ENCODE results near the gene SEMA5A.

Gene SEMA5A

GRCh38 chr5:9244417-9244816, 301.5 kb downstream of the SEMA5A start:
- DNase-seq = no peak
- TF ChIP-seq POLR2A (IDR thresholded peaks at IDR 0.05; ENCODE audit: low read length) = no peak
- TF ChIP-seq GATA1 (IDR thresholded peaks at IDR 0.05; ENCODE audit: low read depth, low read length) = no peak

- TF ChIP-seq GATA1 (IDR thresholded peaks at IDR 0.05; ENCODE audit: low read depth, low read length) (no peak), POLR2A (IDR thresholded peaks at IDR 0.05; ENCODE audit: low read length) (no peak)
These were observed 304.2 kb downstream of the SEMA5A start for GRCh38 chr5:9241479-9242305.

GRCh38 chr5:9240431-9240830, 305.4 kb downstream of the SEMA5A start:
- TF ChIP-seq GATA1 (IDR thresholded peaks at IDR 0.05; ENCODE audit: low read depth, low read length) (no peak), POLR2A (IDR thresholded peaks at IDR 0.05; ENCODE audit: low read length) (no peak)
- DNase-seq = no peak

More at GRCh38 chr5:9241479-9242305, 304.2 kb downstream of the SEMA5A start:
- no peak for DNase-seq

- no peak for TF ChIP-seq POLR2A (IDR thresholded peaks at IDR 0.05; ENCODE audit: low read length)
- TF ChIP-seq GATA1 (IDR thresholded peaks at IDR 0.05; ENCODE audit: low read depth, low read length) = no peak
These were observed 306.2 kb downstream of the SEMA5A start for GRCh38 chr5:9239626-9240025.

GRCh38 chr5:9239071-9239470, 306.8 kb downstream of the SEMA5A start:
- TF ChIP-seq GATA1 (IDR thresholded peaks at IDR 0.05; ENCODE audit: low read depth, low read length) (no peak), POLR2A (IDR thresholded peaks at IDR 0.05; ENCODE audit: low read length) (no peak)
- no peak for DNase-seq

More at GRCh38 chr5:9239626-9240025, 306.2 kb downstream of the SEMA5A start:
- DNase-seq = no peak

- TF ChIP-seq GATA1 (IDR thresholded peaks at IDR 0.05; ENCODE audit: low read depth, low read length) (no peak), POLR2A (IDR thresholded peaks at IDR 0.05; ENCODE audit: low read length) (no peak)
- no peak for DNase-seq
These were observed 312.2 kb downstream of the SEMA5A start for GRCh38 chr5:9233712-9234111.

- TF ChIP-seq POLR2A (IDR thresholded peaks at IDR 0.05; ENCODE audit: low read length) (no peak), GATA1 (IDR thresholded peaks at IDR 0.05; ENCODE audit: low read depth, low read length) (no peak)
- no peak for DNase-seq
These were observed 312.8 kb downstream of the SEMA5A start for GRCh38 chr5:9233035-9233434.

- no peak for DNase-seq
- no peak for TF ChIP-seq GATA1 (IDR thresholded peaks at IDR 0.05; ENCODE audit: low read depth, low read length)
- no peak for TF ChIP-seq POLR2A (IDR thresholded peaks at IDR 0.05; ENCODE audit: low read length)
These were observed 314.0 kb downstream of the SEMA5A start for GRCh38 chr5:9231842-9232241.

GRCh38 chr5:9230355-9230754, 315.5 kb downstream of the SEMA5A start:
- no peak for DNase-seq
- no peak for TF ChIP-seq GATA1 (IDR thresholded peaks at IDR 0.05; ENCODE audit: low read depth, low read length)
- TF ChIP-seq POLR2A (IDR thresholded peaks at IDR 0.05; ENCODE audit: low read length) = no peak

- TF ChIP-seq GATA1 (IDR thresholded peaks at IDR 0.05; ENCODE audit: low read depth, low read length) = no peak
- TF ChIP-seq POLR2A (IDR thresholded peaks at IDR 0.05; ENCODE audit: low read length) = no peak
- no peak for DNase-seq
These were observed 319.8 kb downstream of the SEMA5A start for GRCh38 chr5:9226016-9226536.

GRCh38 chr5:9222054-9222976, 323.6 kb downstream of the SEMA5A start:
- DNase-seq = no peak
- TF ChIP-seq GATA1 (IDR thresholded peaks at IDR 0.05; ENCODE audit: low read depth, low read length) (no peak), POLR2A (IDR thresholded peaks at IDR 0.05; ENCODE audit: low read length) (no peak)

GRCh38 chr5:9218358-9218757, 327.5 kb downstream of the SEMA5A start:
- no peak for DNase-seq

GRCh38 chr5:9212605-9213004, 333.3 kb downstream of the SEMA5A start:
- TF ChIP-seq POLR2A (IDR thresholded peaks at IDR 0.05; ENCODE audit: low read length) = no peak
- no peak for TF ChIP-seq GATA1 (IDR thresholded peaks at IDR 0.05; ENCODE audit: low read depth, low read length)
- no peak for DNase-seq

More at GRCh38 chr5:9218358-9218757, 327.5 kb downstream of the SEMA5A start:
- TF ChIP-seq GATA1 (IDR thresholded peaks at IDR 0.05; ENCODE audit: low read depth, low read length) = no peak
- no peak for TF ChIP-seq POLR2A (IDR thresholded peaks at IDR 0.05; ENCODE audit: low read length)

Measured in erythroblast (primary cell).